Gastroesophageal sphincter (tissue), 4 donors: ENCODE data around the gene RCOR3. TPM values are rescaled to one million over a fixed set of nuclear protein-coding genes. Genes with fewer than 3 reads are reported as not detected.
"Not testable (repeated sequence)": the region's sequence is repeated elsewhere in the genome, so short reads cannot be mapped to it uniquely, and the experiment has no call there.

Experiments
- ATAC-seq: fragments of 150-250 bp; one replicate; pipeline ENCODE4 v1.9.1; 2016; ENCODE audit warnings: mild to moderate bottlenecking, moderate library complexity
- H3K27ac ChIP-seq, 4 donors: fragments of 200-600 bp; sonication (generic) in 3 of 4; 1 replicate in 3 of 4; 2 replicates in 1 of 4; pipeline ENCODE4 v1.5.1; 2016 to 2019
- H3K27me3 ChIP-seq: fragments of 200-600 bp; sonication (generic); one replicate; pipeline ENCODE4 v1.5.1; 2019
- H3K36me3 ChIP-seq, 2 donors: fragments of 200-600 bp; sonication (generic); one replicate each; pipeline ENCODE4 v1.5.1; 2019; ENCODE audit warnings: control low read depth in 1 of 2
- H3K4me1 ChIP-seq, 3 donors: fragments of 200-600 bp; sonication (generic); 1 replicate in 2 of 3; 2 replicates in 1 of 3; pipeline ENCODE4 v1.5.1; 2016 to 2019; ENCODE audit warnings: control low read depth in 2 of 3
- H3K4me3 ChIP-seq, 2 donors: fragments of 200-600 bp; sonication (generic); one replicate each; pipeline ENCODE4 v1.5.1; 2019; ENCODE audit warnings: mild to moderate bottlenecking in 1 of 2, moderate library complexity in 1 of 2
- H3K9me3 ChIP-seq, 3 donors: fragments of 200-600 bp; sonication (generic); one replicate each; pipeline ENCODE4 v1.5.1; 2017 to 2019; ENCODE audit warnings: control low read depth in 2 of 3
- EP300 ChIP-seq: sonication (generic); formaldehyde crosslinking; IDR thresholded peaks from one replicate; pipeline ENCODE4 v1.6.1; 2017; ENCODE audit warnings: antibody characterized with exemption, mild to moderate bottlenecking
- POLR2A ChIP-seq, 2 donors: fragments of 450-650 bp; IDR thresholded peaks; one replicate each; pipeline ENCODE4 v1.6.1; 2017; ENCODE audit warnings: antibody characterized with exemption in 2 of 2, mild to moderate bottlenecking in 2 of 2, moderate library complexity in 1 of 2
- POLR2AphosphoS5 ChIP-seq: sonication (generic); formaldehyde crosslinking; IDR thresholded peaks from one replicate; pipeline ENCODE4 v1.6.1; 2017; ENCODE audit warnings: antibody characterized with exemption
- WGBS, 2 donors: methylation state at CpG; one replicate each; pipeline ENCODE4 v1.1.5; 2018; ENCODE audit warnings: low coverage in 1 of 2; 5-methylcytosine and 5-hydroxymethylcytosine counted together
- total RNA-seq, 4 donors: library from RNA; depleted of rRNA; stranded (reverse); fragments of >200 nt; gene quantifications; one replicate each; pipeline ENCODE4 v1.1.0, GENCODE V29; 2016
- TF ChIP-seq, protein P1 (sequence below), 4 experiments: fragments of 200-600 bp in 2 of 4; fragments of 450-650 bp in 2 of 4; sonication (generic) in 1 of 4; IDR thresholded peaks; one replicate each; pipeline ENCODE4 v1.5.1; 2017 to 2019; ENCODE audit warnings: antibody characterized with exemption in 4 of 4, mild to moderate bottlenecking in 2 of 4, moderate library complexity in 2 of 4

Gene RCOR3
- total RNA-seq, 4 donors from 2014 or later = 25.5 to 63.8 (median 36.8) TPM

DNA sequence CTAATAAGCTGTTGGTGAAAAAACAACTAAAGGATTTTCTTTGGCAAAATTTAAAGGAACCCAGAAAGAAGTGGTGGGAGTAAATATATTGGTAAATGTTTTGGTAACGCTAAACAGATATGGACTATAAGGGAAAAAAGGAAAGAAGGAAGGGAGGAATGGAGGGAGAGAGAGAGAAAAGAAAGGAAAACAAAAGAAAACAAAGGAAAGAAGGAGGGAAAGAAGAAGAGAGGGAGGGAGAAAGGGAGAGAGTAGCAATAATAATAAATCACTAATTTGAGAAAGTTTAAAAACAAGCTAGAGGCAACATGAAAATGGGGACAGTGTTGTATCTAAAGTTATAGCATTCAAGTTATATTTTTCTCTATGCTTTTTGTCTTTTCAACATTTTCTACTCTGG is 43.6 kb upstream of the RCOR3 start:
- H3K4me3 ChIP-seq = no peak overlapping the region
- H3K9me3 ChIP-seq = no peaks in the 10 kb centered on the region
- H3K27me3 ChIP-seq = no peaks in the 10 kb centered on the region
- no peaks in the 10 kb centered on the region for H3K4me1 ChIP-seq
- WGBS, 2 donors = 100% methylated on average over 1 of the region's 1 CpG; no CpG with 5 or more reads in 1 of the 2 donors
- H3K36me3 ChIP-seq = no peaks in the 10 kb centered on the region
- TF ChIP-seq EP300 (no peak), POLR2A (IDR thresholded peaks at IDR 0.05) (no peak), POLR2AphosphoS5 (no peak)
- TF ChIP-seq, protein P1, sequence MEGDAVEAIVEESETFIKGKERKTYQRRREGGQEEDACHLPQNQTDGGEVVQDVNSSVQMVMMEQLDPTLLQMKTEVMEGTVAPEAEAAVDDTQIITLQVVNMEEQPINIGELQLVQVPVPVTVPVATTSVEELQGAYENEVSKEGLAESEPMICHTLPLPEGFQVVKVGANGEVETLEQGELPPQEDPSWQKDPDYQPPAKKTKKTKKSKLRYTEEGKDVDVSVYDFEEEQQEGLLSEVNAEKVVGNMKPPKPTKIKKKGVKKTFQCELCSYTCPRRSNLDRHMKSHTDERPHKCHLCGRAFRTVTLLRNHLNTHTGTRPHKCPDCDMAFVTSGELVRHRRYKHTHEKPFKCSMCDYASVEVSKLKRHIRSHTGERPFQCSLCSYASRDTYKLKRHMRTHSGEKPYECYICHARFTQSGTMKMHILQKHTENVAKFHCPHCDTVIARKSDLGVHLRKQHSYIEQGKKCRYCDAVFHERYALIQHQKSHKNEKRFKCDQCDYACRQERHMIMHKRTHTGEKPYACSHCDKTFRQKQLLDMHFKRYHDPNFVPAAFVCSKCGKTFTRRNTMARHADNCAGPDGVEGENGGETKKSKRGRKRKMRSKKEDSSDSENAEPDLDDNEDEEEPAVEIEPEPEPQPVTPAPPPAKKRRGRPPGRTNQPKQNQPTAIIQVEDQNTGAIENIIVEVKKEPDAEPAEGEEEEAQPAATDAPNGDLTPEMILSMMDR (IDR thresholded peaks at IDR 0.05) = no peak
- ATAC-seq = no peak
- H3K27ac ChIP-seq = no peak overlapping the region

DNA sequence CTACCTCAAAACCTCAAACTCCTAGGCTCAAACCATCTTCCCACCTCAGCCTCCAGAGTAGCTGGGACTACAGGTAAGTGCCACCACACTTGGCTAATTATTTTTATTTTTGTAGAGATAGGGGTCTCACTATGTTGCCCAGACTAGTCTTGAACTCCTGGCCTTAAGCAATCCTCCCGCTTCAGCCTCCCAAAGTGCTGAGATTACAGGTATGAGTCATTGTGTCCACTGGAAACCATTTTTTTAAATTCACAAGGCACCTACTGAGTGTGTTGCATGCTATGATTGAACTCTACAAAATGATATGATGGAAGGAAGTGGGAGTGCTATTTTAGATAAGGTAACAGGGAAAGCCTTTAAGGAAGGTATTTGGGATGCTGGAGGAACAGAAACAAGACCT is 41.8 kb upstream of the RCOR3 start:
- Histone ChIP-seq H3K36me3 (no peaks in the 10 kb centered on the region), H3K4me1 (no peaks in the 10 kb centered on the region), H3K27ac (no peak overlapping the region), H3K4me3 (no peak overlapping the region), H3K9me3 (no peaks in the 10 kb centered on the region), H3K27me3 (no peaks in the 10 kb centered on the region)
- no peak for ATAC-seq
- WGBS, 2 donors = 100% methylated on average over 1 of the region's 1 CpG
- TF ChIP-seq, protein P1 (IDR thresholded peaks at IDR 0.05) = no peak
- no peak for TF ChIP-seq POLR2A (IDR thresholded peaks at IDR 0.05)
- no peak for TF ChIP-seq EP300
- no peak for TF ChIP-seq POLR2AphosphoS5

DNA sequence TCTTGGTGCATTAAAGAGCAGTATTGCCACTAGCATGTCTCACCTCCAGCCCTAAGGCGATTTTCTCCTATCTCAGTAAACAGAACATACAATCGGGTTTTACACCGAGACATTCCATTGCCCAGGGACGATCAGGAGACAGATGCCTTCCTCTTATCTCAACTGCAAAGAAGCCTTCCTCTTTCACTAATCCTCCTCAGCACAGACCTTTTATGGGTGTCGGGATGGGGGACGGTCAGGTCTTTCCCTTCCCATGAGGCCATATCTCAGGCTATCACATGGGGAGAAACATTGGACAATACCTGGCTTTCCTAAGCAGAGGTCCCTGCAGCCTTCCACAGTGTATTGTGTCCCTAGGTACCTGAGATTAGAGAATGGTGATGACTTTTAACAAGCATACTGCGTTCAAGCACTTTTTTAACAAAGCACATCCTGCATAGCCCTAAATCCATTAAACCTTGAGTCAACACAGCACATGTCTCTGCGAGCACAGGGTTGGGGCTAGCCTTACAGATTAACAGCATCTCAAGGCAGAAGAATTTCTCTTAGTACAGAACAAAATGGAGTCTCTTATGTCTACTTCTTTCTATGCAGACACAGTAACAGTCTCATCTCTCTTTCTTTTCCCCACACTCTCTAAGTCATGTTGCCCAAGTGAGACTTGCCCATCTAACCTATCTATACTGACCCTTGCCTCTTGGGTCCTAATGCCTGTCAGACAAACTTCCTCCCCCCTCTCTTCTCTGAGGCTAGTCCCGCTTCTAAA is 36.5 kb upstream of the RCOR3 start:
- WGBS, 2 donors = 71 to 88% methylated on average over 6 to 7 of the region's 9 CpGs
- not testable (repeated sequence) for H3K27ac ChIP-seq, H3K27me3 ChIP-seq, ATAC-seq, H3K36me3 ChIP-seq, H3K4me3 ChIP-seq, H3K4me1 ChIP-seq, H3K9me3 ChIP-seq

DNA sequence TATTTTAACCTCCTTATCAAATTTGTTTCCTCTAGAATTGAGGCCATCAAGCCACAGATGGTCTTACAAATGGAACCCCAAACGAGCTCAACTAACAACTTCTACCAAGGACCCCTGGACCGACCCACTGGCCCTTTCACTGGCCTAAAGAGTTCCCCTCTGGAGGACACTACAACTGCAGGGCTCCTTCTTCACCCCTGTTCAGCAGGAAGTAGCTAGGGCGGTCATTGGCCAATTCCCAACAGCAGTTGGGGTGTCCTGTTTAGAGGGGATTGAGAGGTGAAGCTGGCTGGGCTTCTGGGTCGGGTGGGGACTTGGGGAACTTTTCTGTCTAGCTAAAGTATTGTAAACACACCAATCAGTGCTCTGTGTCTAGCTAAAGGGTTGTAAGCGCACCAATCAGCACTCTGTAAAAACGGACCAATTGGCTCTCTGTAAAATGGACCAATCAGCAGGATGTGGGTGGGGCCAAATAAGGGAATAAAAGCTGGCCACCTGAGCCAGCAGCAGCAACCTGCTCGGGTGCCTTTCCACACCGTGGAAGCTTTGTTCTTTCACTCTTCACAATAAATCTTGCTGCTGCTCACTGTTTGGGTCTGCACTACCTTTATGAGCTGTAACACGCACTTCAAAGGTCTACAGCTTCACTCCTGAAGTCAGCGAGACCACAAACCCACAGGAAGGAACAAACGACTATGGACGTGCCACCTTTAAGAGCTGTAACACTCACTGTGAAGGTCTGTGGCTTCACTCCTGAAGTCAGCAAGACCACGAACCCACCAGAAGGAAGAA is 30.4 kb upstream of the RCOR3 start:
- not testable (repeated sequence) for H3K4me3 ChIP-seq, H3K27me3 ChIP-seq, H3K4me1 ChIP-seq, H3K9me3 ChIP-seq, H3K36me3 ChIP-seq, H3K27ac ChIP-seq, ATAC-seq
- 82 to 100% methylated on average over 3 of the region's 13 CpGs for WGBS, 2 donors

DNA sequence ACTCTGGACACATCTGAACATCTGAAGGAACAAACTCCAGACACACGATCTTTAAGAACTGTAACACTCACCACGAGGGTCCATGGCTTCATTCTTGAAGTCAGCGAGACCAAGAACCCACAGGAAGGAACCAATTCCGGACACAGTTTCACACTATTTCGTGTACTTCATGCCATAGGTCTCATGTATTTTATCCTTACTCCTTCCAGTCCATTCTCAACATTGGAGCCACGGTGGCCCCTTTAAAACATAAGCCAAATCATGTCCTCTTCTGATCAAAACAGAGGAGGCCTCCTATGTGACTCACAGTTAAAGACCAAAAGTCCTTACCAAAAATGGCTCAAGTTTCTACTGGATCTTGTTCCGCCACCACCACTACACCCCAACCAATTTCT is 29.8 kb upstream of the RCOR3 start:
- Histone ChIP-seq H3K4me3 (no peak overlapping the region), H3K27ac (no peak overlapping the region), H3K36me3 (no peaks in the 10 kb centered on the region), H3K9me3 (no peaks in the 10 kb centered on the region), H3K27me3 (no peaks in the 10 kb centered on the region), H3K4me1 (peaks cover 0 to 7% (median 0%) of the 10 kb centered on the region in 3 donors)
- TF ChIP-seq, protein P1 (IDR thresholded peaks at IDR 0.05) = no peak
- no peak for TF ChIP-seq POLR2A (IDR thresholded peaks at IDR 0.05)
- 87 to 97% methylated on average over 5 to 7 of the region's 7 CpGs for WGBS, 2 donors
- no peak for ATAC-seq

DNA sequence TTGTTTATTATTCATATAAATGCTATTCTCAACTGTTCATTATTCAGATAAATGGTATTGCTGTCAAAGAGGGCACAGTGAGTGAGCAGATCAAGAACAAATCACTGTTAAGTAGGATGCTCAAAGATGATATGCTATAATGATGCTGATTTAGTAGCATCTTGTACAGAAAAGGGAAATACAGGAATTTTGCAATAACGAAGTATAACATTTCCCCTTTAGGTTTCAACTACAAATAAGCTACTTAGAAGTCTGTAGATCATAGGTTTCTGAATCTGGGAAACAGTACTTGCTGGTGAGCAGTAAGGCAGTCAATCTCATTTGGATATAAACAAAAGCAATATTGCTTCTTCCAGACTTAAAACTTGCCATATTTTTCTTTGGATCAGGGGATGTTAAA is 27.3 kb upstream of the RCOR3 start:
- TF ChIP-seq, protein P1 (IDR thresholded peaks at IDR 0.05) = no peak
- TF ChIP-seq EP300 (no peak), POLR2AphosphoS5 (no peak)
- ATAC-seq = no peak
- Histone ChIP-seq H3K36me3 (no peaks in the 10 kb centered on the region), H3K4me3 (no peak overlapping the region), H3K9me3 (no peaks in the 10 kb centered on the region), H3K27me3 (no peaks in the 10 kb centered on the region), H3K27ac (no peak overlapping the region), H3K4me1 (peaks cover 0 to 7% (median 0%) of the 10 kb centered on the region in 3 donors)
- WGBS, 2 donors = 52 to 90% methylated on average over 1 of the region's 1 CpG
